Immature natural killer cell (primary cell): ENCODE results near the gene ABI1. TPM values are rescaled to one million over a fixed set of nuclear protein-coding genes. Genes with fewer than 3 reads are reported as not detected.

Experiments used
- DNase-seq, 3 donors: peaks; one replicate each; pipeline ENCODE4 v3.0.0; 2022; ENCODE audit warnings: mixed read lengths in 1 of 3
- H3K27ac Mint-ChIP-seq, 6 donors: one replicate each; pipeline ENCODE4 v1.8.0; 2020; ENCODE audit warnings: mixed read lengths in 6 of 6, mild to moderate bottlenecking in 5 of 6, inconsistent platforms in 4 of 6, moderate library complexity in 3 of 6
- H3K27me3 Mint-ChIP-seq, 3 donors: one replicate each; pipeline ENCODE4 v1.8.0; 2020 to 2021; ENCODE audit warnings: low read depth in 3 of 3, mild to moderate bottlenecking in 3 of 3, mixed read lengths in 3 of 3, moderate library complexity in 3 of 3, inconsistent platforms in 1 of 3
- H3K36me3 Mint-ChIP-seq, 3 donors: one replicate each; pipeline ENCODE4 v1.8.0; 2020; ENCODE audit warnings: mixed read lengths in 3 of 3, inconsistent platforms in 2 of 3, mild to moderate bottlenecking in 2 of 3
- H3K4me1 Mint-ChIP-seq, 2 donors: one replicate each; pipeline ENCODE4 v1.8.0; 2020; ENCODE audit warnings: inconsistent platforms in 2 of 2, mild to moderate bottlenecking in 2 of 2, mixed read lengths in 2 of 2, moderate library complexity in 1 of 2
- H3K4me3 Mint-ChIP-seq, 5 donors: one replicate each; pipeline ENCODE4 v1.8.0; 2020; ENCODE audit warnings: mild to moderate bottlenecking in 5 of 5, mixed read lengths in 5 of 5, inconsistent platforms in 3 of 5, moderate library complexity in 3 of 5
- H3K9me3 Mint-ChIP-seq, 6 donors: one replicate each; pipeline ENCODE4 v1.8.0; 2020; ENCODE audit warnings: mild to moderate bottlenecking in 6 of 6, mixed read lengths in 6 of 6, inconsistent platforms in 4 of 6, moderate library complexity in 3 of 6
- polyA plus RNA-seq, 3 donors: library from polyadenylated mRNA; unstranded; fragments of 300-500 nt; fragmentation: Illumina TruSeq; gene quantifications; one replicate each; pipeline ENCODE4 v1.2.3, GENCODE V29; 2021

ABI1 gene
- polyA plus RNA-seq, 3 donors from 2014 or later: 65.0 to 85.3 (median 84.0) TPM

DNA sequence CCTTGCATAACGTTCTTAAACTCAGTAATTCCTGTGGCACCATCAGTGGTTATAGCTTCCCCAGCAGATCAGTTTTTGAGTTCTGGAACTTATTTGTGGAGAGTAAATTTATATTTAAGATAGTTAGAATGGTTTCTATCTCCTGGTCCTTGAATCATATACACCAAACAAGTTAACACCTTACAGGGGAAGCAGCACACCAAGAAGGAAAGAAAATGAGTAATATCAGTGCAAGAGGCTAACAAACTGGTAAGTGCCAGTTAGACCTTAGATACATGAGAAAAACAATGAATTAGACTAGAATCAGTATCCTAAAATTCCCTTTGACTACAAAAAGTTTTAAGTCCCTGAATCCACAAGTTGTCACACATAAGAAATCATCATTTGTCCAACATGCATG lies 54.2 kb downstream of the ABI1 start:
- DNase-seq: no peak
- no peaks in the 10 kb centered on the region for H3K9me3 Mint-ChIP-seq
- H3K36me3 Mint-ChIP-seq: no peaks in the 10 kb centered on the region
- H3K27me3 Mint-ChIP-seq: no peaks in the 10 kb centered on the region
- peak overlapping the region in 5 of 6 donors; percentile 5 to 81 (median 29) for H3K27ac Mint-ChIP-seq
- H3K4me1 Mint-ChIP-seq: peaks cover 80 to 86% of the 10 kb centered on the region in 2 donors
- peak overlapping the region in 1 of 5 donors; percentile 61 for H3K4me3 Mint-ChIP-seq

DNA sequence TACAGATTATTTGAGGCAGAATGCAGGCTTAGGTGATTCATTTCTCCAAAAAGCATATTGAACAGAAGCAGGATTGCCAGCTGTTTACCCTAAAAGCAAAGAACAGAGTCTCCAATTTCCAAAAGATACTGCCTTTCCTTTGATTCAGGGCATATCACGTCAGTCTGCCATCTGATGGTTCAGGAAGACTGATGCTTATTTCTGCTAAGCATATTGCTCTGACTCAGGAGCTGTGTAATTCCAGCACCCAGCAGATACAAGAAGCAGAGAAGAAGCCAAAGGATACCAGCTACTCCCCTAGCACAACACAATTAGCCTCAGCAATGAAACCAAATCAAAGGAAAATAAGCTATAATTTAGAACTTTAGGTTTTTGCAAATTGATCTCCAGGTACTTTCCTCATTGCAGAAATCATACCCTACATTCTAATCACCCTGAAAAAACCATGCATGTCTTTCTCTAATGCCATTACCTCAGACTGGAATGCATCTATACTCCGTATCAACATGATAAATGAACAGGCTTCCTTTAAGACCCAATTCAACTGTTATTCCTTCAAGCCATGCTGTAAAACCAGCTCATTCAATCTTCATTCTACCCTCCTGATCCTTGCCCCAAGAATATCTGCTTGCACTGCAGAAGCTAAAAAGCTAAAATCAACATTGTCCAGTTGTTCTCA lies 55.1 kb downstream of the ABI1 start:
- no peaks in the 10 kb centered on the region for H3K9me3 Mint-ChIP-seq
- peak overlapping the region; percentile 16 to 61 (median 36) for H3K4me3 Mint-ChIP-seq
- no peaks in the 10 kb centered on the region for H3K27me3 Mint-ChIP-seq
- peaks cover 88 to 92% of the 10 kb centered on the region in 2 donors for H3K4me1 Mint-ChIP-seq
- DNase-seq: no peak
- H3K36me3 Mint-ChIP-seq: no peaks in the 10 kb centered on the region
- peak overlapping the region in 5 of 6 donors; percentile 16 to 81 (median 34) for H3K27ac Mint-ChIP-seq

DNA sequence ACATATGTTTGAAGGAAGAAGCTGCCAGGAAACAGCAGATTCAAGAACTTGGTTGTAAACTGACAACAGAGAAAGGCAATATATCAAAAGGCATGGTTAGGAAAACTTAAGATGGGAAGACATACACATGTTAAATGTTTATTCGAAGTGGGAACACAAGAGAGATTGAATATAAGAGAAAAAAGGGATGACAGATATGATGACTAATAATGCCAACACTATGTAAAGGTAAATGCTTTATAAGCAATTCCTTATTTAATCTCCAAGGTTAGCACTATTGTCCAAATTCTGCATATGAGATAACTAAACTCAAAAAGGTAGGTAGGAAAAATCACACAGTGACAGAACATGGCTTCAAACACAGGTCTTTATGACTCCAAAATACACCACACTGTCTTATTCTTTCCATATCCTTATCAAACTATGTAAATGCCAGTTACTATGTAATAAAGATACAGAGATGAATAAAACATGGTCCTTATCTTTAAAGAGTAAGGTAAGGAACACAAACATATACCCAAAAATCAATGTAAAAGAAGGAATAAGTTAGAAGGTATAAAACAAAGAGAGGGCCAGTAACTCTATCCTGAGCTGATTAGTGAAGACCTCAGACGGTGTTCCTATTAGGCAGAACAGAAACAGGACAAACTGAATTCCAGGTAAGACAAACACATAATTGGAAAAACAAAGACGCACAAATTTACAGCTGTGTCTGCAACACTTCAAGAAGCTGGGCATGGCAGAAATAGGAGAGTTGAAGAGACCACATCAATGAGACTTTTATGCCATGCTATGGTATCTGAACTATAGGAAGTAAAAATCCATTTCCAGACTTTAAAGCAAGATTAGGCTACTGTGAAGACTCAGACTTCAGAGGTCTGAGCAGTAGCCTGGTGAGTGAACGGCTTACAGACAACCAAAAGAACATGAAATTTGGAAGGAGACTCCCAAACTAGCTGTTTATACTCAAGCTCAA lies 56.1 kb downstream of the ABI1 start:
- H3K36me3 Mint-ChIP-seq: no peaks in the 10 kb centered on the region
- DNase-seq: no peak

DNA sequence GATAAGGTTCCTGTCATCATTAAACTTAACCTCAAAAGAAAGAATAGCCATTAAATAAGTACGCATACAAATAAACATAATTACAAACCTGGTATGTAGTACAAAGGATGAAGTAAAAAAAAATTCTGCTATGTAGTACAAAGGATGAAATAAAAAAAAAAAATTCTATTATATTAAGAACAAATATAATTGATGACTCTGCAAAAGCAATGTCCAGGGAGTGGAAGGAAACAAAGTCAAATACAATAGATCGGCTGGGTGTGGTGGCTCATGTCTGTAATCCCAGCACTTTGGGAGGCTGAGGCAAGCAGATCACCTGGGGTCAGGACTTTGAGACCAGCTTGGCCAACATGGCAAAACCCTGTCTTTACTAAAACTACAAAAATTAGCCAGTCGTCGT lies 56.9 kb downstream of the ABI1 start:
- Mint-ChIP-seq H3K27ac (peak overlapping the region in 2 of 6 donors; percentile 60 to 67), H3K4me3 (peak overlapping the region in 1 of 5 donors; percentile 23), H3K4me1 (peaks cover 88 to 96% of the 10 kb centered on the region in 2 donors), H3K9me3 (no peaks in the 10 kb centered on the region), H3K27me3 (no peaks in the 10 kb centered on the region), H3K36me3 (no peaks in the 10 kb centered on the region)
- no peak for DNase-seq

More for the DNA sequence above, 56.1 kb downstream of the ABI1 start:
- Mint-ChIP-seq H3K4me3 (peak overlapping the region in 4 of 5 donors; percentile 2 to 44 (median 28)), H3K4me1 (peaks cover 88 to 92% of the 10 kb centered on the region in 2 donors), H3K27ac (peak overlapping the region in 4 of 6 donors; percentile 40 to 71 (median 60)), H3K9me3 (no peaks in the 10 kb centered on the region), H3K27me3 (no peaks in the 10 kb centered on the region)

DNA sequence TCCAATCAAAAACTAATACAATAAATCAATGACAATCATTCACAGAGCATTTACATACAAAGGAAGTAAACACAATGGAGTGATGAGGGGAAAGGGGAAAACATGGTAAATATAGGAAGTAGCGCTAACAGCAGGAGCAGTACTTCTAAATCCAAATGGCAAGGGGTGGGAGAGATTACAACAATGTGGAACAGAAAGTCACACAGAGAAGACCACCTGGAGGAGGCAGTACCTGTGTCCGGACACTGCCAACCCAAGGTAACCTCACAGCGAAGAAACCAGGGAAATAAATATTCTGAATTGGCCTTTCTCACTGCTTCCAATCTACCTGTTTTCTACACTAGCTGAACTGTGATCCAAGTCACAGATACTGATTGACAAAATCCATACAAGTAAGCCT lies 58.2 kb downstream of the ABI1 start:
- Mint-ChIP-seq H3K4me1 (peaks cover 93 to 99% of the 10 kb centered on the region in 2 donors), H3K9me3 (no peaks in the 10 kb centered on the region)

DNA sequence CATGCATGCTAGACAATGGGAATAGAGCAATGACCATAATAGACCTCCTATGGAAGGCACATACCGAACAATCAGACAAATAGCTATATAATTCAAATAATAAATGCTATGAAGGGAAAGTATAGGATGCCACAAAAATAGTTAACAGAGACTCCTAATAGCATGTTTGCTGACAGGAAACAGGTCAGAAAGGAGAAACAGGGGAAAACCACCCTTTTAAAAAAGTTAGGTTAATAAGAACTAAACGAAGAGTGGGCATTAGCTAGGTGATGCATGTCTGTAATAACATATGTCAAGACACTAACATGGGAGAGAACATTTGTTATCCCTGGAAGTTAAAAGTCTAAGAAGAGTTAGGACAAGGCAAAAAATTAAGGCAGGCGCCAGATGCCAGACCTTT lies 58.9 kb downstream of the ABI1 start:
- H3K4me3 Mint-ChIP-seq: no peak overlapping the region
- DNase-seq: no peak
- H3K27ac Mint-ChIP-seq: no peak overlapping the region
- H3K9me3 Mint-ChIP-seq: no peaks in the 10 kb centered on the region
- no peaks in the 10 kb centered on the region for H3K27me3 Mint-ChIP-seq
- no peaks in the 10 kb centered on the region for H3K36me3 Mint-ChIP-seq
- H3K4me1 Mint-ChIP-seq: peaks cover 92 to 99% of the 10 kb centered on the region in 2 donors

More for the DNA sequence above, 58.2 kb downstream of the ABI1 start:
- peak overlapping the region in 3 of 6 donors; percentile 11 to 51 (median 21) for H3K27ac Mint-ChIP-seq
- no peaks in the 10 kb centered on the region for H3K36me3 Mint-ChIP-seq
- no peaks in the 10 kb centered on the region for H3K27me3 Mint-ChIP-seq
- no peak for DNase-seq
- peak overlapping the region in 4 of 5 donors; percentile 3 to 19 (median 6) for H3K4me3 Mint-ChIP-seq

DNA sequence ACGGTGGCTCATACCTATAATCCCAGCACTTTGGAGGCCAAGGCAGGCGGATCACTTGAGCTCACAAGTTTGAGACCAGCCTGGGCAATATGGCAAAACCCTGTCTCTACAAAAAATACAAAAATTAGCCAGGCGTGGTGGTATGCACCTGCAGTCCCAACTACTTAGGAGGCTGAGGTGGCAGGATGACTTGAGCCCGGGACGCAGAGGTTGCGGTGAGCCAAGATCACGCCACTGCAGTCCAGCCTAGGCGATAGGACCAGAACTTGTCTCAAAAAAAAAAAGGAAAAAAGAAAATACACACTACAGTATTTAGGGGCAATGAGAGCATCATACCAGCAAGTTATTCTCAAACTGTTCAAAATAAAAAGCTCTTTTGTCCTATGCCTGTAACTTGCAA lies 59.5 kb downstream of the ABI1 start:
- no peak overlapping the region for H3K27ac Mint-ChIP-seq
- H3K4me3 Mint-ChIP-seq: no peak overlapping the region

DNA sequence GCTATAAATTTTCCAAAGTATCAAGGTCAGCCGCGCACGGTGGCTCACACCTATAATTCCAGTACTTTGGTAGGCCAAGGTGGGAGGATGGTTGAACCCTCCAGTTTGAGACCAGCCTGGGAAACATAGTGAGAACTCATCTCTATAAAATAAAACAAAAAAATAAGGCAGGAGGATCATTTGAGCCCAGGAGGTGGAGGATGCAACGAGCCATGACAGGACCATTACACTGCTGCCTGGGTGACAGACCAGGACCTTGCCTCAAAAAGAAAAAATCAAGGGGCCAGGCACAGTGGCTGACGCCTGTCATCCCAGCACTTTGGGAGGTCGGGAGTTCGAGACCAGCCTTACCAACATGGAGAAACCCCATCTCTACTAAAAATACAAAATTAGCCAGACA lies 60.3 kb downstream of the ABI1 start:
- no peaks in the 10 kb centered on the region for H3K9me3 Mint-ChIP-seq
- H3K4me3 Mint-ChIP-seq: peak overlapping the region in 1 of 5 donors; percentile 26
- peaks cover 0 to under 1% (median under 1%) of the 10 kb centered on the region in 3 donors for H3K36me3 Mint-ChIP-seq
- no peak overlapping the region for H3K27ac Mint-ChIP-seq
- peaks cover 90 to 98% of the 10 kb centered on the region in 2 donors for H3K4me1 Mint-ChIP-seq
- H3K27me3 Mint-ChIP-seq: no peaks in the 10 kb centered on the region
- no peak for DNase-seq

More for the DNA sequence above, 59.5 kb downstream of the ABI1 start:
- peaks cover 91 to 98% of the 10 kb centered on the region in 2 donors for H3K4me1 Mint-ChIP-seq
- no peaks in the 10 kb centered on the region for H3K9me3 Mint-ChIP-seq
- no peak for DNase-seq
- no peaks in the 10 kb centered on the region for H3K36me3 Mint-ChIP-seq
- H3K27me3 Mint-ChIP-seq: no peaks in the 10 kb centered on the region

DNA sequence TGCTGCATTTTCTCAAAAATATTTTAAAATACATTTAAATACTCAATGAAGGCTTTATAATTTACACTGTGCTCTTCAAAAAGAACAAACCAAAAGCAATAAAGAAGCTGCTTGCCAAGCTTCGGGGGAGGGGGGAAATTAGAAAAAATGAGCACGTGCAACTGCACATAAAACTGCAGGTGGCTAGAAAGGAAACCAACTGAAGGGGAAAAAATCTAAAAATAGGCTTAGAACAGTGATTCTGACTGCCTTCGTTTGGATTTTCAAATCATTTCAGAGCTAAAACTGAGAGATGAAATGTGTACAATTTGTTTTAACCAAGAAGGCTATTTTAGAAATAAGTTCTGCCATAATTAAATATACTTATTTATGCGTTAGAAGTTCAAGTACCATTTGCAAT lies 61.4 kb downstream of the ABI1 start:
- no peaks in the 10 kb centered on the region for H3K27me3 Mint-ChIP-seq
- H3K36me3 Mint-ChIP-seq: peaks cover 0 to 4% (median 4%) of the 10 kb centered on the region in 3 donors
- DNase-seq: no peak
- peak overlapping the region in 4 of 5 donors; percentile 0 to 69 (median 55) for H3K4me3 Mint-ChIP-seq
- H3K9me3 Mint-ChIP-seq: no peaks in the 10 kb centered on the region
- H3K4me1 Mint-ChIP-seq: peaks cover 88 to 98% of the 10 kb centered on the region in 2 donors
- peak overlapping the region in 2 of 6 donors; percentile 43 to 53 for H3K27ac Mint-ChIP-seq

DNA sequence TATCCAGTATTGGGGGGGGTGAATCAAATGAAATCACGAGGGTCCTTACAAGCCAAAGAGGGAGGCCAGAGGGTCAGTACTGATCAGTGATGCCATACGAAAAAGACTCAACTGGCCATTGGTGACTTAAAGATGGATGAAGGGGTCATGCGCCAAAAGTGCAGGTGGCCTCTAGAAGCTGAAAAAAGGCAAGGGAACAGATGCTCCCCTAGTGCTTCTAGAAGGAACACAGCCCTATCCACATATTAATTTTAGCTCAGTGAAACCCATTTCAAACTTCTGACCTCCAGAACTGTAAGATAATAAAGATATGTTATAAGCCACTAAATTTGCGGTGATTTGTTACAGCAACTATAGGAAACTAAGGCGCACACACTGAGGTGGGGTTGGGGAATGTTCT lies 62.5 kb downstream of the ABI1 start:
- Mint-ChIP-seq H3K36me3 (peaks cover 0 to 4% (median 4%) of the 10 kb centered on the region in 3 donors), H3K27ac (peak overlapping the region in 1 of 6 donors; percentile 39), H3K4me1 (peaks cover 82 to 93% of the 10 kb centered on the region in 2 donors), H3K4me3 (no peak overlapping the region), H3K27me3 (no peaks in the 10 kb centered on the region), H3K9me3 (no peaks in the 10 kb centered on the region)
- no peak for DNase-seq

DNA sequence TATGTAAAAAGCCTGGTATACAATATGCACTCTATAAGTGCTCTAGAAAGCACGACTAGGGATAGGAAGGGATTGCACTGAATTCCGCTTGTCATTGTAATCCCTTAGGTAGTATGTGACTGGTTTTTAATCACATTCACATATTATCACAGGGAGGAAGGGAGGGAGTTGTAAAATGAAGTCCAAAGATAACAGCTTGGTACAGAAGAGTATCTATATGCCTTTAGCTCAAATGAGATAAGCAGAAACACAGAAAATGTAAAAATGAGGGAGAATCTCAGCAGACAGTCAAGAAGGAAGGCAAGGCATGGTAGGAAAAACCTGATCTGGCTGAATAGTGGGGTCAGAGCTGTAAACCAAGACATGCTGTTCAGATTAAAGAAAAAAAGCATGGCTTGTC lies 63.4 kb downstream of the ABI1 start:
- no peak for DNase-seq
- Mint-ChIP-seq H3K36me3 (peaks cover 0 to 4% (median 4%) of the 10 kb centered on the region in 3 donors), H3K27me3 (no peaks in the 10 kb centered on the region), H3K4me1 (peaks cover 80 to 93% of the 10 kb centered on the region in 2 donors), H3K9me3 (no peaks in the 10 kb centered on the region), H3K27ac (peak overlapping the region in 3 of 6 donors; percentile 5 to 35 (median 5)), H3K4me3 (no peak overlapping the region)

DNA sequence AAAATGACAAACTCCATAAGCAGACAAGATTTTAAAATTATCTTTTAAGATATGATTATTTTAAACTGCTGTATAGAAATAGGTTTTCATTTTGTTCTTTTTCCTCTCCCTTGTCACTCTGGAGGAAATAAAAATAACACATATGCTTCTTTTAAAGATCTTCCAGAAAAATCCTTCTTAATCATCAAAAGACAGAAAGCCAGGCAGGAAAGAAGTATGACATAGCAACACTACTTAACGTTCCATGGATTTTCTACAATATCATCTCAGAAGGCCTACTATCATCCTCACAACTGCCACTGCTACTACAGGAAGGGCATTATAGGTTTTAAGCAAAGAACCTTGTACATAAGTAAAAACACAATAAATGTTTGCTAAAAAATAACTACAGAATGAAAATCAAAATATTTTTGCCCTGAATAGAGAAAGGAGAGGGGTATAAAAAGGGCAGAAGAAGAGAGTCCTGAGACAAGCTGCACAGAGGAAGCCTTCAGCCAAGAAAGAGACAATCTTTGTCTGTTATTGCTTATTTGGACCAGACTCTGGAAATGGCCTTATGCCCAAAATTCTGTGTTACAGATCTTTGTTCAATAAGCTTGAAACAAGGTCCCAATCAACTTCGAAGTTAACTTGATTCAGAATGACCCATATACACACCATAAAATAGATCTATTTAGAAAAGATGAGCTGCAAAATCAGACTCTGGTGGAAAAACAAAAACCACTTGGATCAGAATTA lies 67.8 kb downstream of the ABI1 start:
- Mint-ChIP-seq H3K36me3 (peaks cover 0 to 15% (median 4%) of the 10 kb centered on the region in 3 donors), H3K4me3 (peak overlapping the region in 3 of 5 donors; percentile 6 to 31 (median 23)), H3K27ac (peak overlapping the region; percentile 6 to 85 (median 65)), H3K4me1 (peaks cover 71 to 89% of the 10 kb centered on the region in 2 donors), H3K27me3 (no peaks in the 10 kb centered on the region), H3K9me3 (no peaks in the 10 kb centered on the region)
- DNase-seq: no peak
